COR-L47 (cell line): ENCODE data around the gene DHX16.

Experiments
- DNase-seq: peaks from one replicate; lab custom pipeline; 2025; lab: John Stamatoyannopoulos, UW

The DHX16 gene

DNA sequence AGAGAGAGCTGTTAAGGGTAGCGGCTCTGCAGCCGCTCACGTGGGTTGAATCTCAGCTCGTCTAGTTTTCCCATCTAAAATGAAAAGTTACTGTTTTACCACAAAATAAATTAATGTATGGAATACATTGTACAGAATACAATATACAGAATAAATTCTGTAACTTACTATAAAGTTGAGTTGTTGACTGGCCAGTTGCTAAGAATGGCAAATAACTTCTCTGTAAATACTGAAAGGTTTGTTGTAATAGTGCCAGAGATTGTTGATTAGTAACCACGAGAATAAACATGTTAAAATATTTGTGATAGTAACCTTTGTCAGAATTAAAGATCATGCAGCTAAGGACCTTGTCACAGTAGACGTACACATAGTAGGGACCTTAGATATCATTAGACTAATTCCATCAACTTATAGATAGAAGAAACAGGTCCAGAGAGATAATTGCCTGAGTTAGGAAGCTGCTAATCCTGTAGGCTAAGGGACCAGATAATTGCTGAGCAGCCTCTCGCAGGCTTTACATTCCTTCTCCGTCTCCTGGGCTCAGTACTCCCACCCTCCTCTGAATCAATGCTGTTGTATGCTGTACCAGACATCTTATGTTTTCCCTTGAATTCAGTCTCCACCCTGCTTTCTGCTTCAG, 18.5 kb upstream of the DHX16 start:
- DNase-seq, result no peak

DNA sequence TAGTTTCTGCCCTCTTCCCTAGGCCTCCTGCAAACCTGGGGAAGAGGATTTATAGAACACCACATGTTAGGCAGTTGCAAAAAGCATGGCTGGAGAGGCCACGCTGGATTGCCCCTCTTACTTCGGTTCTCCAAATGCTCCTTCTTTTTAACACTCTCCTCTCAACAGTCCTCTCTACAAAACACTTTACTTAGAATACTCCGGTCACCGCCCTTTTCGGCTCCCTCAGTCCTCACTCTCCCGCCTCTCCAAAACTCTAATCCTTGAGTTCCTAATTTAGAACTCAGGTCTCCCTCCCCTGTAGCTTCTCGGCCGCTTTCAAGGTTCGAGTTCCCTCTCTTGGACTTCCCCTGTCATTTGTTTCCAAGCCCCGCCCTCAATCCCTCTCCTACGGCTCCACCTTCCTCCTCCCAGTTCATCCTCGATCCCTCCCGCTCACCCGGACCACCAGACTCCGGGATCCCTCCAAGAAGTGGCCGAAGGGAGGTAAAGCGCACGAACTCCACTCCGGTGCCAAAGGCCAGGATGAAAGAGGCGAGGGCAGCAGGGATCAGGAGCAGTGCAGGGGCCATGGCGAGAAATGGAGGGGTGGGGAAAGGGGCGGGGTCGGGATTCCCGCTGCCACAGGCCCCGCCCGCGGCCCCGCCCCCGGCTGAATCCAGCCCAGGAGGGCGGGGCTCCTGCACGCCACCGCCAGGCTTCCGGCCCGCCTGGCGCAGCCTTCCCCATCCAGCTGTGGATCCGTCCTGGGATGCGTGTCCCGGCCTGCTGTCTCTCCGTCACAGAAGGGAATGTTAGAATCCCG, 17.8 kb upstream of the DHX16 start, which contains the start of gene NRM:
Gene NRM (minus strand): TSS at position 582 of the 805 bp plus-strand sequence. CDS start 10 bp downstream, at position 572.
- peak; percentile 82 for DNase-seq

DNA sequence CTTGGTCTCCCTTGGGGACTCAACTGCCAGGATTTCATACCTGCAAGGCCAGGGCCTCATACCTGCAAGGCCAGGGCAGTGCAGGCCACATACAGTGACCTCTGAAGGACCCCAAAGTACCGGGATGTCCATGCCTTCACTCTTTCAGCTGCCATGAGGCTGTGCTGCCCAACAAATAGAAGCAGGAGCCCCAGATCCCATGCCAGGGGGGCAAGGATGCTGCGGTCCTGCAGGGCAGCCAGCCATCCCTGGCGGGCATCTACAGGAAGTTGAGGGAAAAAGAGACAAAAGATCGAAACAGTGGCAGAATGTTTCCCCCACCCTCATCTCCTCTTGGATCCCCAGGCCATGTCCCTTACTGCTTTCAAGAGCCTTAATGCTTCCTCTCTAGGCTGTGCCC, 17.2 kb upstream of the DHX16 start:
- no peak for DNase-seq

DNA sequence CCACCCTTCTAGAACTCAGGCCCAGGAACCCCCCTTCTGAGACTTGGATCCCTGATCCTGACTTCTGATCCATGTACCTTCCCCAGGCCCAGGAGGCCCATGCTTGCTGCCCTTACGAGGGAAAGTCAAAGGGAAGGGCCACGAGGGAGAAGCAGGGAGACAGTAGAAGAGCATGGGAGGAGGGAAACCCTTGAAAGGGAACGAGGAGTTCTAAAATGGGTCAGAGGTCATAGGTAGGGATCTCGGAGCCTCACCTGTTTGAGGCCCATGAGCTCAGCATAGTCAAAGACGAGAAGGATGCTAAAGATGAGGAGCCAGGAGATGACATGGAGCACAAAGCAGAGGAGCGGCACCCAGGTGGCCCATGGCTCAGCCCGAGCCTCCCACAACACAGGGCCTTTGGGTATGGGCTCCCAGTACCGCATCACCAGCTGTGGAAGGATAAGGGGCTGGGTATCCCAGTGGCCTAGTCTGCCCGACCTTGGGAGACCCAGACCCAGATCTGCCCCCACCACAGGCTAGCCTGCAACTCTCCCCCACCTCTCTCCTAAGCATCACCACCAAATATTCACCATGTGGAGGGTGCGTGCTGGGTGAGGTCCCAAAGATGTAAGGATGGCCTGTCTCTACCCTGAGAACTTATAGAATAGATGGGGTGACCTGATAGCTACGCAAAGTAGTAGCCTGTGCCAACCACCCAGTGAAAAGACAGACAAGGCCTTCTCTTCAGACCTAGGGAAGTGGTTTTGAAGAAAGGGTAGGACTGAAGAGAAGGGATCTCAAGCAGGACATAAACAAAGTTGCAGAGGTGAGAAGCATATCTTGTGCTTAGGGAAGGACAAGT, 16.4 kb upstream of the DHX16 start:
- no peak for DNase-seq

DNA sequence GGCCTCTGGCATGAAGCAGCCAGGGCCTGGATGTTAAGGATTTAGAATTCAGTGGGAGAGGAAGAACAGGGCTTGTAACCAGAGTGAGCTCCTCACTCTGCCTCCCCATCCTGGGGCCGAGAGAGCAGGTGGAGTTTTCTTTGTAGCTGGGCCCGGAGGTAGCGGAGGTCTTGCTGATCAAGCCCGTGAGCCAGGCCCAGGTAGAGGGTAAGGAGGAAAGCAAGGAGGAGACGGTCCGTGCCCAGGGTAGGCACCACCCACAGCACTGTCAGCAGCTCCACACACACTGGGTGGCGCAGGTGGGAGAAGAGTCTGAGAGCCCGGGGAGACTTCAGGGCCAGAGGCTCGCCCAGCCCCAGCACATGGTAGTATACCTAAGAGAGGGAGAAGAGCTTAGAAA, 15.8 kb upstream of the DHX16 start:
- DNase-seq, result no peak

DNA sequence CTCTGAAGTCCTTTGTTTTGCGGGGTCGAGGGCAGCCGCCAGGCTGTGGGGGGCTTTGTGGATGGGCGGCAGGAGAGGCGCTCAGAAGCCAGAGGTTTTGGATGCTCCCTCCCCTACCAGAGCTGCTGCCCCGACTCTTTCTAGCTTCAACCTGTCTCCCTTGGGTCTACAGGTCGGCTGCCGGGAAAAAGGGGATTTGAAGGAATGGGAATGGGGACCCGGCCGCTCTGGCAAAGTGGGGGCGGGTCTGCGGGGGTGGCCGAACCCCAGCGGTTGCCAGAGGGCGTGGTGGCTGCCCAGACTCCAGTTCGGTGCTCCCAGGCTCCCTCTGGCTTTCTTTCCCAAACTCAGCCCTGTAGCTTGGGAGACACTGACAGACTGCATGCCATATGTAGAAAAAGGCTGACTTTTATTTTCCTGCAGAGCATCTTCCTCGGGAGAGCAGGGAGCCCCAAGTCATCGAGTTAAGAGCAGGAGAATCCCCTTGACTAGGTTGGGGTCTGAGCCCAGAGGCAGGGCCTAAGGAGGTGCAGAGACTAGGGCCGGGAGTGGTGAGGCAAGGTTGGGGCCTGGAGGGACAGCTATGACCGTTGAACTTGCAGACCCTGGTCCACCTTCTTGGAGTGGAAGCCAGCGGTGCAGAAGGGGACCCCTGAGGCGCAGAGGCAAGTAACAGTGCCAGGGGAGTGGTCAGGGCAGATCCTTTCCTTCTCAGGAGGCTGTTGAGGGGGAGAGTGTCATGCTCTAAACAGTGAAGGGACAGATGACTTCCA, 15.0 kb upstream of the DHX16 start:
- DNase-seq, result peak; percentile 14

DNA sequence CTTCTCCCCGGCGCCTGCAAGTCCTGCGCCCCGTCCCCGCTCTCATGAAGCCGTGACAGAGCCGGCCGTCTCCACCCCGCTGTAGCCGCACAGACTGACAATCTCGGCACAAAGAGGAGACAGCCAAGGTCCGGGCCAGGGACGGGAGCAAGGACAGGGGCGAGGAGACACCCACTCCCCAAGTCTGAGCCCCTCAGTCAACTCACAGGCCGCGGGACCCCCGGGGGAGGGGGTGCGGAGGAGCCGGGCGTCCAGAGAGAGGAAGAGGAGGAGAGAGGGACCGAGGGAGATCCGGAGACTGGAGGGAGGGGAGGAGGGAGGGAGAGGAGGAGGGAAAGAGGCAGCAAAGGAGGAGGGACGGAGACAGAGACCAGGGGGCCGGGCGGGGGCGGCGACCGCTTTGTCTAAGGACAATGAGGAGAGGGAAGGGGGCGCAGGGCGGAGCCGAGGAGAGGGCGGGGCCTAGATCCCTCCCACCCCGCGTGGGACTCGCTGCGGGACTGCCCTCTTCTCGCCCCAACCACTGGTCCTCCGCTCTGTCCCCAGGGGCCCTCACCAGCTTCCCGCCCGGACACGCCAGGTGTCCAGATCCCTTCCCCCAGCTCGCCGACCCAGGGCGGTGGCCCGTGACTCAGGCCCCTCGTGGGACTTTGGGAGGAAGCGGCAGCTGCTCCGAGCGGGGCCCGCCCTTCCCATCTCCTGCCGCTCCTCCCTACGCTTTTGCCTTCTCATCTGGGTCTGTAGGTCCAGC, 14.3 kb upstream of the DHX16 start:
- peak; percentile 83 for DNase-seq

DNA sequence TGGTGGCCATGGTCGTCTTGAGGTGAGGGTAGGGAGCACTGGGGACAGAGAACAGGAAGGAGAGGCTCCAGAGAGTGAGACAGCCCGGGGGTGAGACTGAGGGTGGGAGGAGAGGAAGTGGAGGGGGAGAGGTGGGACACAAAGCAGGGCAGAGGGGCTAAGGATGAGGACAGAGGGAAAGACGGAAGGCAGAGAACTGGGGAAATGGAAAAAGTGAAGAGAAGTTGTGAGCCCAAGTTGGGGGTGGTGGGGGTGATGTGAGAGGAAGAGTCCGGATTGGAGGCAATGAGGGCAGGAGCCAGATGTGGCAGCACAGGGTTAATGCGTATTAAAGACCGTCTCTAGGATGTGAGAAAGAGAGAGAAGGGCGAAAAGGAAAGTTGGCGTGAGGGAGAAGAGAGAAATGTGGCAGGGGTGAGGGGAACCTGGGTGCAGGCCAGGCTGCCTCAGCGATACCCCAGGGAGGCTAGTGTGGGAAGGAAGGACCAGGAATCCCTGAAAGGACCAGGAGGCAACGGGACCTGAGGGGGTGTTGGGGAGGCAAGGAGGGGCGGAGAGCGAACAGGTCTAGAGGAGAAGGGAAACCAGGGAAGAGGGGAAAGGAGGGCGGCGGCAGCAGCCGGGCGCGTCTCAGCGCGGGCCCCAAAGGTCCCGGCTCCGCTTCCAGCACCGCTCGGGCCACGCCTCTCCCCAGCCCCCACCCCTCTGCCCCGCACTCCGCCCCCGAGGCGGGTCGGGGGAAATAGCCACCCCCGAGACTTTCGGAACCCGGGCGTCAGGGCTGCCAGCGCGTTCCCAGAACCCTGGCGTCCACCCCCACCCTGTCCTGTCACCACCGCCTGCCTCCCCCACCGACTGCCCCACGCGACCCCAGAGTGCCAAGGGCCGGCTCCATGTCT, 13.5 kb upstream of the DHX16 start, which contains the start of gene PPP1R18:
Gene PPP1R18 (minus strand): TSS at position 637 of the 899 bp plus-strand sequence. CDS start 627 bp downstream, at position 10.
- DNase-seq, result peak; percentile 18

DNA sequence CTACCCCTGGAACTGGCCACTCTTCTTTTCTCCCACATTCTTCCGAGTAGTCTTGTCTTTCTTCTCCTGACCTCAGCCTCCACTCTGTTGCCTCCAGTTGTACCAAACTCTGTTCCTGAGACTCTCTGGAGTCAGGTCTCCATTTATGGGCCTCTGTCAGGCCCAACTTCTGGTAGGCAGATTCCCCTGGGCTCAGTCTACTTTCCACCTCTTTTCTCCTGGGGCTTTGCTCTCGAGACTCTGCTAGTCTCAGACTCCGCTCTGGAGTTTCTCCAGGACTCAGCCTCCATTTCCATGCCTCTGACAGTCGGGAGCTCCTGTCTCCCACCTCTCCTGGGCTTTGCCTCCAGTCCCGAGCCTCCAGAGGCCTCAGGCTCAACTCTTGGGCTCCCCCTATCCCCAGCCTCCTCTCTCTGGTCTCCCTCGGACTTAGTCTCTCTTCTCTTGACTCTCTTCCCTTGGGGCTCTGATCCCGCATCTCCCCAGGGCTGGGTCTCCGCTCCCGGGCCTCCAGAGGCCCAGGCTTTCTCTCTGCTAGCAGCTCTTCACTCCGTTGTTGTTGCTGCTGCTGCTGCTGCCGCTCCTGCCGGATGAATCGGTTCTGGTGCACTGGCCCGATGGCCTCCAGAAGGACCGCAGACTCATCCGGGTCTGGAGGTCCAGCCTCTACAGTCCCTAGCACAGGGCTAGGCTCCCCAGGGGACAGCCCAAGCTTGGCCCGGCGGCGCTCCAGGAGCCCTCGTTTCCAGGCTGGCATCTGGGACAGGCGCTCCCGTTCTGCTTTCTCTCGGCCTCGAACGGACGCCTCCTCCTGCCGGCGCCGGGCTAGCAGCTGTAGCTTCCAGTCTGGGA, 12.6 kb upstream of the DHX16 start:
- DNase-seq, result no peak

DNA sequence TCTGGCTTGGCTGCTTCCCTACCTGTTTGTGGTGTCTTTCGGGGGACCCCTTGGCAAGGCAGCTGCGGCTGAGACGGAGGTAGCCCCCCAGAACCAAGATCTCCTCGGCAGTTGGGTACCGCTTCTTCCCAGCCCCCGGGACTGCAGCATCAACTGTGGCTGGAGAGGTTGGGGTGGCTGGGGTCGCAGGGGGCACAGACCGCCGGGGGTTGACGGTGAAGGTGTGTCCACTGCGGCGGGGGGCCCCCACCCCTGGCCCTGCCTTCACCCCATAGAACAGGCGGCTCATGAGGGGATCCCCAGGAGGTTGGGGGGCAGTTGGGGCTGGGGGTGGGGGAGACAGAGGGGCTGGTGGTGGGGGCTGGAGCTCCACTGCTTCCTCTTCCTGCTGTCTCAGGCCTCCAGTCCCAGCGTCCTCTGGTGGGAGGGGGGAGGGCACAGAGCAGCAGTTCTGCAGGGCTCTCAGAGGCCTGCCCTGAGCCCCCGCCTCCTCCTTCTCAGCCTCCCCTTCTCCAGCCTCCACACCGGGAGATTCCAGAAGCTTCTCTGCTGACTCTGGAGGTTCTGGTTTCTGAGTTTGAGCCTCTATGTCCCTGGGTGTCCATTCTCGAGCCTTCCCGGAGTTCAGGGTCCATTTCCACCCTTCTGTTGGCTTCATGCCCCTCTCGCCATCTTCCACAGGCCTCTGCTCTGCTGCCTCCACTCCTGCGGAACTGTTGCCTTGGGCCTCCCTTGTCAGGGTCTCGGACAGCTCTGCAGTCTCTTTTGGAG, 11.8 kb upstream of the DHX16 start:
- no peak for DNase-seq

DNA sequence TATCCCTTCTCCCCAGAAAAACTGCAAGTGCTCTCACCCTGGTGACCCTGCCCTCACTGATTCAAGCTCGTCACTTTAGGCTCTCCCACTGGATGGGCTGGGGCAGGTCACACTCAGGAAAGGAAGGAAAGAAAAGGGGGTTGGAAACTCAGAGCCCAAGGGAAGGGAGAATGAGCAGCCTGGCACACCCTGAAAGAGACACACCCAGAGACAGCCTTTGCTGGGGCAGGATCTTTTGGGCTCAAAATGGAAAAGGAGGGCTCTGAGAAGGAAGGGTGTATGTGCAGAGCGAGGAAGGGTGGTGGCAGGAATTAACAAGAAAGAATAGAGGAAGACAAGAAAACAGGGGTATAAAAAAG, 11.2 kb upstream of the DHX16 start:
- DNase-seq, result no peak

DNA sequence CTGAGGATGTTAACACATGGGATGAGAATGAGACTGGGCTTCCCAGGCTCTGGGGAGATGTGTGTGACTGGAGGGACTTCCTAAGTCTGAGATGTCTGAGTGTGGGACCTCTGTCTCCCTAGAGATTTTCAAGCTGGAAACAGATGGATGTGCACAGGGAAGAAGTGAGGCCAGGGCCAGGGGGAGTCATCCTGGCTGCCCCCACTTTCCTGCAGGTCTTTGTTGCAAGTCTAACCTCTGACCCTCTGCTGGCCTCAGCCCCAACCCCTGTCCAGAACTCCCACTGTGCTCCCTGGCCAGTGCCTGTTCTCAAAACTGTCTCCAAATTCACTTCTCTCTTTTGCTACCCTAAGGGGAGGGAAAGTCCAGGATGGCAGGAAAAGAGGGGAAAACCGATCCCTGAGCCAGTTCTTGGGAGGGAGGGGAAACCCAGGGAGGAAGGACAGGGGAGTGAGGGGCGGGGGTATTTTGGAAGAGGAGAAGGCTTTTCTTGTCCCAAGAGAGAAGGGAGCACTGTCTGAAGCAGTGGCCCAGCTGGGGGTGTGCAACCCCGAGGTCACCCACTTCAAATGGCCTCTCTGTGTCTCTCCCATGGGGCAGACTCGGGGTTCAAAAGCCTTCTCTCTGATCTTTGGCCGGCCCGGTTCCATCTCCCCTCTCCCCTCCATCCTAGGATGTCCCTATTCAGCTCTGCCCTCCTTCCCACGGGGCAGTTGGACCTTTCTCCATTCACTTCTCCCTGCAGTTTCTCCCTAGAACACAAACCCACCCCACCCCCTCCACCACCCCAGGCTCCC, 10.6 kb upstream of the DHX16 start:
- DNase-seq, result no peak

DNA sequence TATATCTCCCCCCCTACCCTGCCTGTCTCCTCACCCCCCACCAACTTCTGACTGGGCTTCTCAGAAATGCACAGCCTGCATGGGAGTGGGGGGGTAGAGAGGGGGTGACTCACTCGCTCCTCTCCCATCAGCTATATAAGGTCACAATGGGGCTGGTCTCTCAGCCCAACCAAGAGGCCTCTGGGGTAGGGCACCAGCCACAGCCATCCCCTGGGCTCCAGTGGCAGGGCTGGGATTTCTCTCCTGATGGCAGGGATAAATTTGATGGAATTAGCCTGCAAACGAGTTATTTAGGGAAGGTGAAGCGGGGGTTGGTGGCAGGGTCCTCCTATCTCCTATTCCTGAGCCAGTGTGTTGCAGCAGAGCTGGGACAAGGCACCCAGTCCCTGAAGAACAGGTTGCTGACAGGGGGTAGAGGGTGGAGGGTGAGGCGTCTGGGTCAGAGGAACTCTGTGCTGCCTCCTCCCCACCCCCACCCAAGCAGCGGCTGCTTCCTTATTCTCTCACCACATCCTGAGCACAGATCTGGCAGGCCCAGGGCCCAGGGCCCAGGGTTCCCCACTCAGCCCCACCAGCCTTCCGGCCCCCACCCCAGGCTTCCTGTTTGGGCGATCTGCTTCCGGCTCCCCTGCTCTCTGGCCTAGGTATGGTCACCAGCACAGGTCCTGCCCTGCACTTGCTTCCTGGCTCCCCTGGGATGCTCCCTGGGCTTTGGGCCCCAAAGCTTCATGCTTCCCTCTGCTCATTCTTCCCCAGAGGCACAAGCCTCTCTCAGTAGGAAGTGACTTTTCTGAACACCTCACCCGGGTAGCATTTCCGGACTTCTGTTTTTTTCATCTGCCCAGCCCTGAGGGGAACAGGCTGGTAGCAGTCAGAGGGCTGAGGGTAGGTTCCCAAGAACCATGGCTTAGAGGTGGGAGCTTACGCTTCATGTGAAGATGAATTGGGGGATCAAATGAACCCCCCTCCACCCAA, 9.6 kb upstream of the DHX16 start:
- no peak for DNase-seq

DNA sequence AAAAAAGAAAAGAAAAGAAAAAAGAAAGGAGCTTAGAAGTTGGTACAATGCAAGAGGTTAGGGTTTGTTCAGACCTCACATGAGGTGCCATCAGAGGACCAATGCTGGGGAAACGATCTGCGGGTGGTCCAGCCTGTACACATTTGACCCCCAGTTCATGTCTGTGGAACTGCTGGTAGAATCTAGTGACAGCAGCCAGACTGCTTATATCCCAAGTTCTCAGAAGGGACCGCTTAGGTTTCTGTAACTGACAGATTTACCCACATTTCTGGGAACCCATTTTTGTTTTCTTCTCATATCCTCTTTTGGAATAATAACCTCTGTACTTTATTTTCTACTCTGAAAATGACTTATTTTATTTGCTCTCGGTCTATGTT, 8.9 kb upstream of the DHX16 start:
- DNase-seq, result no peak

DNA sequence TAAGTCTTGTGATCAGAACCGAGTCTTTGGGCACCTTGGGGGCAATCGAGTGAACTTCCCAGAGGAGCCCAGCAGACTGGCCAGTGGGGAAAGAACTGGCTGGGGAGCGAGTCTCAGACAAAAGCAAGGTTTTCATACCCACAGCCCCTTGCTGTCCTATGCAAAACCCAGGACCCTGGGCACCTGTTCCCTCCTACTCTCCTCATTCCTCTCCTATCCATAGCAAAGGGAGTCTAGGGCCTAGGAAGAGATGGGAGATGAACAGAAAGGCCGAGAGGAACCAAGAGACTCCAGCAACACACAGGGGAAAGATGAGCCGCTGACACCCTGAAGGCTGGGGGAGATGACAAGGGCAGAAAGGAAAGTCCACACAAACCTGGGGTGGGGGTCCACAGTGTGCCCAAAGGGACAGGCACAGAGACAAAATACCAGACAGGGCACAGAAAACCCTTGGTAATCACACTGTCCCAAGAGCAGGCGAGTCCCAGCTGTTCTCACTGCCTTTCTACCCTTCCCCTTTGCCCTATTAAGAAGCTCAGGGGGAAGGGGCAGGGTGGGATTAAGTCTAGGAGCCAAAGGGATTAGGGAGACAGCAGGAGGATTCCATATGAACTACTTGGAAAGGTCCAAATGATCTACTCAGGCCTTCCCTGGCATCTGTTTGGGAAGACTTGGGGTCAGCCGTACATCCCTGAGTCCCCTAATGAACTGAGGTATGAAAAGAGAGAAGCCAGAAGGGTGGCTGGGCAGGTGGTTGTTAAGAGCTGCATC, 7.1 kb upstream of the DHX16 start:
- no peak for DNase-seq
